HG03280 (cell line): Measurements from ENCODE around the gene VDR.
"Not testable (repeated sequence)": the region's sequence is repeated elsewhere in the genome, so short reads cannot be mapped to it uniquely, and the experiment has no call there.

Experiments
- ATAC-seq: cut with Tn5 transposase; IDR thresholded peaks from one replicate; pipeline ENCODE4 v1.9.1; 2021; ENCODE audit warnings: mild to moderate bottlenecking, moderate library complexity; ENCODE audit not compliant: unreplicated experiment

Gene VDR

GRCh38 chr12:47817272-47818006 lies 87.4 kb downstream of the VDR start:
- no peak for ATAC-seq

DNA sequence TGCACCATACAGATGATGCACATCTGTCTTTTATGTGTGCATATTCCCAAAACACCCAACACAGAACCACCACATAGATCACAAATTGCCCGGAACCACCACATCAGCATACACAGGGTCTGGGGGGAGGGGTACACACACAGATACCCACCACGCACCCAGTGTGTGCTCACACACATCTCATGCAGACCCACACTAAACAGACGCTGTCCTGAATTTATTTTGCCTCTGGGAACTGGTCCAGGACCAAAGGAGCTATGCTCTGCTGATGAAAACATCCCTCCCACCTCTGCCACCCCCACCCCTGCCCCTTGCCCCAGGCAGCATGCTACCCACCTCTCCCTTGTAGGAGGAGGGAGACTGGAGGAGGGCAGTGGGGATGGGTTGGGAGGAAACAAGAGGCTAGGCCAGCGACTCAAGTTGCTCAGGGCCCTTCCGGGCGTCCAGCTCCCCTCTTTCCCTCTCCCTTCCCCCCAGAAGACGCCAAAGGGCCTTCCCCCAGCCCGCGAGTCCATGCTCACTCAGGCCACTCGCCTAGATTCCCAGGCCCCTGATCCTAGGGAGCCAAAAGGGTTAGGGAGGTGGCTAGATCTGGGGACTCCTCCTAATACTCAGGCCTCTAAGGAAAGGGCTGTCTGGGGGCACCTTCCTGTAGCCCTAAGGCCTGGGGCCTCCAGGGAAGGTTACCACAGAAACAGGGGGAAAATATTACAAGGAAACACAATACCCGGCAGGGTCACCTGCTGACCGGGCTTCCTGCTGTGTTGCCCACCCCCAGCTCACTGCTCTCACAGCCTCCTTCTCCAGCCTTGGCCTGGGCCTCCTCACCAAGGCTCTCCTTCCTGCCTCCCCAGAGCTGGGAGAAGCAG lies 88.2 kb downstream of the VDR start:
- ATAC-seq = no peak

- not testable (repeated sequence) for ATAC-seq
Observed at GRCh38 chr12:47815447-47815846, 89.3 kb downstream of the VDR start.

DNA sequence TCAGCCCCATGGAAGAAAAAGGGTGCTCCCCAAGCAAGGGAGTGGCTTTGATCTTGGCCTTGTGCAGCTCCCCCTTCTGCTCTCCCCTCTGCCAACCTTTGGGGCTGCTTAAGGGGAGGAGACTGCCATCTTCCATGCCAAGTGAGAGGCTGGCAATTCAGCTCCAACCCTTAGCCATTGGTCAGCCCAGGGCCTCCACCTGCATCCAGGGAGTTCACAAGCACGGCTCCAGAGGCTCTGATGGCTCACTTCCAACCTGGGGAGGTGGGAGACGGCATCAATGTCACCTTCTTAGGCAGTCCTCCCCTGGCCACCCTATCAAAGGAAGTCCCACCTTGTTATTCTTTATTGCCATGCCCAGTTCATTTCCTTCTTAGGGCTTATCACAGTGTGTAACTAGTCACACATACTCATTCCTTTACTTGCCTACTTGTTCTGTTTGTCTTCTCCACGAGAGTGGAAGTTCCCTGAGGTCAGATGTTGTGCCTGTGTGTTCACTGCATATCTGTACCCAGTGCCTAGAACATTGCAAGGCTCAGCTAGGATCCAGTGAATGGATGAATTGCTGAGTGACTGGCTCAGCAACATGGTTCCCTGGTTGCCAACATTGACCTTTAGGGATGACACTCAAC lies 90.1 kb downstream of the VDR start:
- ATAC-seq = no peak

- ATAC-seq = peak; percentile 34
Observed at GRCh38 chr12:47813511-47814196, 91.1 kb downstream of the VDR start.

- peak; percentile 72 for ATAC-seq
Observed at GRCh38 chr12:47812797-47813510, 91.8 kb downstream of the VDR start.

GRCh38 chr12:47811581-47812484 lies 93.0 kb downstream of the VDR start:
- ATAC-seq = no peak

GRCh38 chr12:47811072-47811396 lies 93.8 kb downstream of the VDR start:
- no peak for ATAC-seq

- not testable (repeated sequence) for ATAC-seq
Observed at GRCh38 chr12:47809518-47809917, 95.3 kb downstream of the VDR start.

DNA sequence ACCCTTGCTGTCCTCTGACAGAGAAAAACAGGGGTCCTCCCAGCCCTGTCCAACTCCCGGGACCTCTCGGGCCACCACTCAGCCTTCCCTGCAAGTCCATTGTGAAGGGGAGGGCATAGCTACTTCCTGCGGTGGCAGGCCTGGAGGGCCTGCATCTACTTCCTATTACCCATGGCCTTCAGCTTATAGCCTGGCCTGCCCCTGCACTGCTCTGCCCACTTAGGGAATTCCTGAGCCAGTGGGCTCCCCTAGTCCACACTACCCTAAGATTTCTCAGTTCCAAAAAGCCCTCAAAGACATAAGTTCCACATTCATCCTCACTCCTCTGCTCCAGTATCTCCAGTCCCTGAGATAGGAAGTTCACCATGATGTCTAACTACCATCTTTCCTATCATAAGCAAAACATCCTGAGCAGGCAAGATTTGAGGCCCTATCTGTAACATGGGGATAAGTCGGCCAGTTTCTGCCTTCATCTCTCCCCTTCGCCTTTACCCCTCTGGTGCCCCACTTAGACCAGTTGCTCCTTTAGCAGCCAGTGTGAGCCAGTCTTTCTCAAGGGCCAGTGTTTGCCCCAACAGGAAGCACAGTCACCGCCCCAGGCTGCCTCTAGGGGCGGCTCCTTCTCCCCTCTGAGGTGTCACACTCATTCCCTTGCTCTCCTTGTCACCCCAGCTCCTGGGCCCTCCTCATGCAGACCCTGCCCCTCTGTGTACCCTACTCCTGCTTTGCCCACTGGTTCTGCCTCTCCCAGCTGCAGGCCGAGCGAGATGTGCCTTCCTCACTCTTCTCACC lies 96.0 kb downstream of the VDR start:
- ATAC-seq = no peak

GRCh38 chr12:47808050-47808449 lies 96.7 kb downstream of the VDR start:
- ATAC-seq = no peak

GRCh38 chr12:47807338-47807737 lies 97.5 kb downstream of the VDR start:
- no peak for ATAC-seq

- no peak for ATAC-seq
Observed at GRCh38 chr12:47805417-47805816, 99.4 kb downstream of the VDR start.

GRCh38 chr12:47804171-47804570 lies 100.6 kb downstream of the VDR start:
- ATAC-seq = no peak

DNA sequence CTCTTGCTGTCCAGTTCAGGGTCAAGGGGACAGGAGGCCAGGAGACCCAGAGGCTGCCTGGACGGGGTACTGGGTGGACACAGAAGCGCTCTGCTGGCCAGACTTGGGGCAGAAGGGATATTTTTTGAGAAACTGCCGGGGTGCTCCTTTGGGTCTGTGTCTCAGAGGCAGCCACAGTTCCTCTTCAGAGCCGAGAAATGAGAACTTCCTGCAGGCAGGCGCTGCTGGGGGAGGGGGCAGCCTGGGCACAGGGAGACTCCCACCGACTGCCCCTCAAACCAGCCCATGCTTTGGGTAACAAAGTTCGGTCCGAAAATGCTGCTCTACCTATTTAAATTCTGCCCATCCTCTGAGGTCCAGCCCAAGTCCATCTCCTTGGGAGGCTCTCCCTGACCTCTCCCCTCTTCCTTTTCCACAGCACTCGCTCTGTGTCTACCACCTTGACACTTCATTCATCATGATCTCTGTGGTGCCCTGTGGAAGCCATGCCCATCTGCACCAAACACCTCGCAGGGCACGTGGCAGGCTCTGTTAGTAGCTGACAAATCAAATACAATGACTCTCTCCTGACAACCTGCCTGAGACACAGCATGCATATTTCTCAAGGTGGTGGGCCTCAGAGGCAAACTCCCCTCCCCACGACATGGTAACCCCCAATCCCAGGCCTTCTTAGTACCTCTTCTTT lies 101.5 kb downstream of the VDR start:
- ATAC-seq = no peak

DNA sequence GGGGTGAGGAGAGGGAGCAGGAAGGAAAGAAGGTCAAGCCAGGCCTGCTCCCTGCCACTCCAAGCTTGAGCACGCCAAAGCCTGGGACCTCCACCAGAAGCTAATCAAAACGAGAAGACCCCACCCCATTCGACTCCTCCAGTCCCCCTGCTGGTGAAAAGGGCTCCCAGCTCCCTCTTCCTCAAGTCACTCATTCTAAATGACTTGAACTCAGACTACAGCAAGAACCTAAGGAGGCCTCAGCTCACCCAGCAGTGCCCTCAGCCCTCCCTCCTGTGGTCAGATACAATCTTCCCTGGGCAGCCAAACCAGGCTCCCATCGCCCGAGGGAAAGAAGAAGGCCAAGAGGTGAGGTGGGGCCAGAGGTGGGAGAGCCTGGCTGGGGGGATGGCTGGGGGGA lies 102.5 kb downstream of the VDR start:
- no peak for ATAC-seq

- ATAC-seq = no peak
Observed at GRCh38 chr12:47801904-47802246, 102.9 kb downstream of the VDR start.

DNA sequence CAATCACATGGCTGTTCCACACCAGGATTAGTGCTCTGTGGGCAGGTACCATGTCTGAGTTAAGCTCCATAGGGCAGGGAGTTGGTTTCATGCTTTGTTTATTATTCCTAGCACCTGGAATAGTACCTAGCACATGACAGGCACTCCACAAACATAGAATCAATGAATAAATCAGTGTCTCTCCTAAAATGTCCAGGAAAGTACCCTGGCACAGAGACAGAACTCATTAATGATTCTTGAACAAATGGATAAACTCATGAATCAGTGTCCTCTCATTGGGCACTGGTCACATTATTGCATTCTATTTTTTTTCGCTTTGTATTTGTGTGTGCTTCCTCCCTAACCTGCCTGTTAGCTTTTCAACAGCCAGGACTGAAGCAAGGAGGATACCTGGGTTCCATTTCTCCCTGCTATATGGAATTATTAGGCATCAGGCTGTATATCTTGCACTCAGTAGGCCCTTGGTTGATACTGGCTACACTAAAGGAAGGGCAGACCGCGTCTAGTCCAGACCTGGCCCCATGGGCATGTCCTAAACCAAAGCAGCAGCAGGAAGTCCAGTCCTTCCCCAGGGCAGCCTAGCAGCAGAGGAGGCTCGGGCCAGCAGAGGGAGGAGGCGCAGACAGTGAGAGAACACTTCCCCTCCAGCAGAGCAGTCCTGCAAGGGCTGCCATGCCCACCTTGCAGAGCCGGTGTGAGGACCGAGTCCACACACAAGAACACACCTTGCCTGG lies 103.5 kb downstream of the VDR start:
- no peak for ATAC-seq
